ENCODE results near the gene SUN3. TPM values are rescaled to one million over a fixed set of nuclear protein-coding genes. Genes with fewer than 3 reads are reported as not detected.
"Not testable (repeated sequence)": the region's sequence is repeated elsewhere in the genome, so short reads cannot be mapped to it uniquely, and the experiment has no call there.

SUN3 gene
- total and polyA plus RNA-seq, 7 donors, result 0.16 TPM; not detected in 6

DNA sequence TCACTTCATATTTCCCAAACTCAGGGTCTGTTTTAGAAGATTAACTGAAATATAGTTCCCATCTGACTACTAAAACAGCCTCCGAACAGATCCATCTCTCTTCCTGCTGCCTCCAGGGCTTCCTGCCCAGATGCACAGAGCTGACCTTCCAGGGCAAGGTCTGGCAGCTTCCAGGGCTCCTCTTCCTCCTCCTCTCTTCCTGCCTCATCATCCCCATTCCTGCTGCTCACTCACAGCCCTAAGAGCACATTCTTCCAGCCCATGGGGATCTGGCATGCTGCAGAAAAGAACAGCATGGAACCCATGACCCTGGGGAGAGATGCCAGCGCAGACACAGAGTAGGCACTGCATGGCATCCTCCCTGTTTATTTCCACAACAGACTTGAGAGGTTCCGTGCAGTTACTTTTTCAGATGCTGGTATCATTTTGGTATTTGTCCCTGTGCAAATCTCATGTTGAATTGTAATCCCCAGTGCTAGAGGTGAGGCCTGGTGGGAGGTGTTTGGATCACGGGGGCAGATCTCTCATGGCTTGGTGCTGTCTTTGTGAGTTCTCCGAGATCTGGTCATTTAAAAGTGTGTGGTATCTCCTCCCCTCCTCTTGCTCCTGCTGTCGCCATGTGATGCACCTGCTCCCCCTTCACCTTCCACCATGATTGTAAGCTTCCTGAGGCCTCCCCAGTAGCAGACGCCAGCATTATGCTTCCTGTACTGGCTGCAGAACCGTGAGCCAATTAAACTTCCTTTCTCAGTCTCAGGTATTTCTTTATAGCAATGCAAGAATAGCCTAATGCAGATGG is 85.0 kb downstream of the SUN3 start:
- 89 to 91% methylated on average over 8 of the region's 8 CpGs for WGBS, 2 donors

DNA sequence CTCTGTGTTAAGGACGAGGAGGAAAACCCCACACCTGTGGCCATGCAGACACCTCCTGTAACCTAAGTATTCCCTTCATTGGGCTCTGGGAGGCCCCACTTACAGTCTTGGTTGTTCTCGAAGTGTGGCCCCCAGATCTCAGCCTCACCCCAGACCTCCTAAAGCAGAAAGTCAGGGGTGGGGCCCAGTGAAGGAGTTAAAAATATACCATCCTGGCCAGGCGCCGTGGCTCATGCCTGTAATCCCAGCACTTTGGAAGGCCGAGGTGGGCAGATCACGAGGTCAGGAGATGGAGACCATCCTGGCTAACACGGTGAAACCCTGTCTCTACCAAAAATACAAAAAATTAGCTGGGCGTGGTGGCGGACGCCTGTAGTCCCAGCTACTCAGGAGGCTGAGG is 86.3 kb downstream of the SUN3 start:
- intact Hi-C loops (cut with DNase I); H3K9me3 ChIP-seq; H3K4me1 ChIP-seq; DNase-seq; H3K36me3 ChIP-seq; H3K27me3 ChIP-seq; H3K4me3 ChIP-seq: not testable (repeated sequence)
- peak overlapping the region in 1 of 4 donors; percentile 73 for H3K27ac ChIP-seq
- 85 to 90% methylated on average over 10 of the region's 10 CpGs for WGBS, 2 donors

More for the DNA sequence above, 85.0 kb downstream of the SUN3 start:
- H3K9me3 ChIP-seq, result no peaks in the 10 kb centered on the region
- no peaks in the 10 kb centered on the region for H3K36me3 ChIP-seq
- H3K4me1 ChIP-seq, result no peaks in the 10 kb centered on the region
- TF ChIP-seq, protein P1, sequence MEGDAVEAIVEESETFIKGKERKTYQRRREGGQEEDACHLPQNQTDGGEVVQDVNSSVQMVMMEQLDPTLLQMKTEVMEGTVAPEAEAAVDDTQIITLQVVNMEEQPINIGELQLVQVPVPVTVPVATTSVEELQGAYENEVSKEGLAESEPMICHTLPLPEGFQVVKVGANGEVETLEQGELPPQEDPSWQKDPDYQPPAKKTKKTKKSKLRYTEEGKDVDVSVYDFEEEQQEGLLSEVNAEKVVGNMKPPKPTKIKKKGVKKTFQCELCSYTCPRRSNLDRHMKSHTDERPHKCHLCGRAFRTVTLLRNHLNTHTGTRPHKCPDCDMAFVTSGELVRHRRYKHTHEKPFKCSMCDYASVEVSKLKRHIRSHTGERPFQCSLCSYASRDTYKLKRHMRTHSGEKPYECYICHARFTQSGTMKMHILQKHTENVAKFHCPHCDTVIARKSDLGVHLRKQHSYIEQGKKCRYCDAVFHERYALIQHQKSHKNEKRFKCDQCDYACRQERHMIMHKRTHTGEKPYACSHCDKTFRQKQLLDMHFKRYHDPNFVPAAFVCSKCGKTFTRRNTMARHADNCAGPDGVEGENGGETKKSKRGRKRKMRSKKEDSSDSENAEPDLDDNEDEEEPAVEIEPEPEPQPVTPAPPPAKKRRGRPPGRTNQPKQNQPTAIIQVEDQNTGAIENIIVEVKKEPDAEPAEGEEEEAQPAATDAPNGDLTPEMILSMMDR (IDR thresholded peaks at IDR 0.05), result no peak
- TF ChIP-seq POLR2AphosphoS5 (IDR thresholded peaks at IDR 0.05) (no peak), EP300 (IDR thresholded peaks at IDR 0.05) (no peak), POLR2A (IDR thresholded peaks at IDR 0.05) (no peak)
- intact Hi-C loops (cut with DNase I), result no loop called here
- no peak overlapping the region for H3K27ac ChIP-seq
- DNase-seq, result no peak
- no peak overlapping the region for H3K4me3 ChIP-seq
- H3K27me3 ChIP-seq, result no peaks in the 10 kb centered on the region

DNA sequence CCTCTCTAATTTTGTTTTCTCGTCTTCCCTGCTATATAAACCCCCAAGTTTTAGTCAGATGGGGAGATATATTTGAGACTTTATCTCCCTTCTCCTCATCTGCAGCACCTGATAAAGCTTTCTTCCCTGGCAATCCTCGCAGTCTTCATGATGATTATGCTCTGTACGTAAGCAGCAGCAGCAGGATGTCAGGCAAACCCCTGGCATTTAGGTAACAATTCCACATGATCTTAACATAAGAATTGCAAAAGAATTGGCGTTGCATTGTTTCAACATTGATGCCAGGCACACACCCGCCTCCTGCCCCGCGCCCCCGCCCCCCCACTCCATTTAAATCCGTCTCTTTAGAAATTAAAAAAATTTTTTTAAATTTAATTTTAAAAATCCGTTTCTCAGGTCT is 86.8 kb downstream of the SUN3 start:
- intact Hi-C loops (cut with DNase I), result no loop called here
- Histone ChIP-seq H3K4me1 (no peaks in the 10 kb centered on the region), H3K36me3 (no peaks in the 10 kb centered on the region), H3K9me3 (no peaks in the 10 kb centered on the region), H3K27ac (peak overlapping the region in 2 of 4 donors; percentile 28 to 73), H3K4me3 (no peak overlapping the region), H3K27me3 (no peaks in the 10 kb centered on the region)
- no peak for TF ChIP-seq POLR2AphosphoS5 (IDR thresholded peaks at IDR 0.05)
- no peak for TF ChIP-seq EP300 (IDR thresholded peaks at IDR 0.05)
- TF ChIP-seq, protein P1 (IDR thresholded peaks at IDR 0.05), result no peak
- TF ChIP-seq POLR2A (IDR thresholded peaks at IDR 0.05), result no peak
- DNase-seq, result no peak
- WGBS, 2 donors, result 90 to 94% methylated on average over 10 of the region's 10 CpGs

DNA sequence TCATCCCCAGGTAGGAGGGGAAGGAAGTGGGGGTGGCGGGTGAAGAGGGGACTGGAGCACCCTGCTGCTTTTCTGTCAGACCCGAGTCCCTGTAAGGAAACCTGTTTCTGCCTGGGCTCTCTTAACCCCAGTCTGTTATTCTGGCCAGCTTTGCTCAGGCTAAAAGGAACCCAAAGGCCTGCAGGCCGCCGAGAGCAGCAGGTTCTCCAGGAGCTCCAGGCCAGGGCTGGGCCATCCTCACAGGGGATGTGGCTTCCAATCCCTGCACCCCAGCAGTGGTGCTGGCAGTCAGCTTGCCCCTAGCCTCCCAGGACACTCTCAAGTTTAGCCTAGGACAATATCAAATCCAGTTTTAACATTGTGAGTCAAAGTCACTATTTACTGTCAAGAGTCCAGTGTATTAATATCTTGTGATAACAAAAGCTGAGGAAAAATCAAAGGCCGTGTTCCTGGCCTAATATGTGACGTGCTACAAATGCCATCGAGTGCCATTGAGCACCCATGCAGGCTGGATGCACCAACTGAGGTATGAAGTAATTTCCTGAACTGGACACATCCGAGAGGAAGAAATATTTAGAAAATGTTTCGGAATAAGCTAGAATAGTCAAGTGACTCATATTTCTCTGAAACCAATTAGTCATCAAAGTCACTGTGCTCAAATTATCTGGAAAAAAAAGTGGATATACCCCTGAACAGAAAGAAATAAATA is 87.6 kb downstream of the SUN3 start:
- Histone ChIP-seq H3K9me3 (no peaks in the 10 kb centered on the region), H3K27me3 (no peaks in the 10 kb centered on the region), H3K4me3 (no peak overlapping the region), H3K4me1 (no peaks in the 10 kb centered on the region), H3K27ac (peak overlapping the region; percentile 49 to 73 (median 52)), H3K36me3 (no peaks in the 10 kb centered on the region)
- TF ChIP-seq, protein P1 (IDR thresholded peaks at IDR 0.05), result no peak
- TF ChIP-seq POLR2AphosphoS5 (IDR thresholded peaks at IDR 0.05), result peak in 1 of 4 donors; percentile 69
- no peak for TF ChIP-seq POLR2A (IDR thresholded peaks at IDR 0.05)
- TF ChIP-seq EP300 (IDR thresholded peaks at IDR 0.05), result peak in 2 of 4 donors; percentile 37 to 61
- intact Hi-C loops (cut with DNase I), result no loop called here
- DNase-seq, result no peak
- 73 to 82% methylated on average over 9 of the region's 9 CpGs for WGBS, 2 donors
